ENCODE data around the gene CGB7.

DNA sequence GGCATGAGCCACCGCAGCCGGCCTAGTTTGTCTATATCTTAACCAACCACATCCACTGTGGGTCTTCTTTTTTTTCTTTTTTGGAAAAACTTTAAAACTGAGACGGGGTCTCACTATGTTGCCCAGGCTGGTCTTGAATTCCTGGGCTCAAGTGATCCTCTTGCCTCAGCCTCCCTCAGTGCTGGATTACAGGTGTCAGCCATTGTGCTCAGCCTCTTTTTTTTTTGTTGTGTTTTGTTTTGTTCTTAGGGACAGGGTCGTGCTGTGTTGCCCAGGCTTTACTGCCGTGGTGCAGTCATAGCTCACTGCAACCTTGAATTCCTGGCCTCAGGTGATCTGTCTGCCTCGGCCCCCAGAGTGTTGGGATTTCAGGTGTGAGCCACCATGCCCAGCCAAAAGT lies 35.1 kb upstream of the CGB7 start:
- TF ChIP-seq EZH2 (IDR thresholded peaks at IDR 0.05; ENCODE audit: insufficient read depth, poor library complexity, severe bottlenecking) (no peak), EZH2phosphoT487 (IDR thresholded peaks at IDR 0.05; ENCODE audit: insufficient read depth, low read depth) (no peak)
